Keratinocyte (primary cell): ENCODE results near the gene P4HTM. TPM values are rescaled to one million over a fixed set of nuclear protein-coding genes. Genes with fewer than 3 reads are reported as not detected.

Experiments used
- DNase-seq: peaks from one replicate; pipeline ENCODE4 v3.0.0-alpha.2; 2011; ENCODE audit warnings: low read depth, missing footprints, low spot score
- FAIRE-seq: peaks from 2 replicates; lab custom pipeline; 2011; peaks lifted over from hg19 to GRCh38; lab: Jason Lieb, UNC
- H2AFZ ChIP-seq: 2 replicates; pipeline ENCODE4 v1.6.0; 2012; ENCODE audit warnings: low read length, control low read depth, inconsistent platforms; ENCODE audit not compliant: control insufficient read depth
- H3K27ac ChIP-seq: 2 replicates; pipeline ENCODE4 v1.5.1; 2011; ENCODE audit warnings: low read length; ENCODE audit not compliant: control insufficient read depth, insufficient read depth
- H3K27me3 ChIP-seq: 3 replicates; pipeline ENCODE4 v1.6.0; 2011; ENCODE audit warnings: low read length; ENCODE audit not compliant: control insufficient read depth, insufficient read depth; ENCODE audit errors: extremely low read depth
- H3K36me3 ChIP-seq, 2 experiments: 2 replicates in 1 of 2; 3 replicates in 1 of 2; pipeline ENCODE4 v1.5.1; 2011; ENCODE audit warnings: low read length in 2 of 2, mild to moderate bottlenecking in 1 of 2; ENCODE audit not compliant: control insufficient read depth in 2 of 2, insufficient read depth in 2 of 2; ENCODE audit errors: extremely low read depth in 1 of 2
- H3K4me1 ChIP-seq: 3 replicates; pipeline ENCODE4 v1.5.1; 2011; ENCODE audit warnings: low read length; ENCODE audit not compliant: control insufficient read depth, insufficient read depth; ENCODE audit errors: extremely low read depth
- H3K4me2 ChIP-seq: 3 replicates; pipeline ENCODE4 v1.6.0; 2011; ENCODE audit warnings: low read depth, low read length; ENCODE audit not compliant: control insufficient read depth, insufficient read depth; ENCODE audit errors: extremely low read depth
- H3K4me3 ChIP-seq, 3 experiments: fragments of 200-600 bp in 1 of 3; sonication (generic) in 1 of 3; 2 replicates in 2 of 3; 3 replicates in 1 of 3; pipeline ENCODE4 v1.5.1; 2011 to 2016; ENCODE audit warnings: low read length in 3 of 3, mild to moderate bottlenecking in 3 of 3, control low read depth in 2 of 3, inconsistent platforms in 1 of 3, low read depth in 1 of 3, mixed read lengths in 1 of 3, mixed run types in 1 of 3, moderate library complexity in 1 of 3; ENCODE audit not compliant: control insufficient read depth in 2 of 3, insufficient read depth in 2 of 3; ENCODE audit errors: extremely low read depth in 1 of 3
- H3K79me2 ChIP-seq: 2 replicates; pipeline ENCODE4 v1.6.0; 2012; ENCODE audit warnings: low read length; ENCODE audit not compliant: control insufficient read depth, insufficient read depth
- H3K9ac ChIP-seq: 3 replicates; pipeline ENCODE4 v1.6.0; 2011; ENCODE audit warnings: low read length; ENCODE audit not compliant: control insufficient read depth, insufficient read depth; ENCODE audit errors: extremely low read depth
- H3K9me1 ChIP-seq: 3 replicates; pipeline ENCODE4 v1.6.0; 2011; ENCODE audit warnings: low read length; ENCODE audit not compliant: control insufficient read depth, insufficient read depth; ENCODE audit errors: extremely low read depth
- H3K9me3 ChIP-seq: 2 replicates; pipeline ENCODE4 v1.5.1; 2012; ENCODE audit warnings: low read depth, low read length; ENCODE audit not compliant: control insufficient read depth
- H4K20me1 ChIP-seq: 3 replicates; pipeline ENCODE4 v1.6.0; 2011; ENCODE audit warnings: low read length; ENCODE audit not compliant: control insufficient read depth, insufficient read depth; ENCODE audit errors: extremely low read depth
- CTCF ChIP-seq, 3 experiments: IDR thresholded peaks in 1 of 3; conservative IDR thresholded peaks in 1 of 3; optimal IDR thresholded peaks in 1 of 3; 2 replicates in 2 of 3; 3 replicates in 1 of 3; pipeline versions ENCODE3 to v1.5.1; 2011; ENCODE audit warnings: low read length in 3 of 3, mild to moderate bottlenecking in 3 of 3, moderate library complexity in 2 of 3, control low read depth in 1 of 3, inconsistent platforms in 1 of 3; ENCODE audit not compliant: insufficient read depth in 2 of 3; ENCODE audit errors: extremely low read depth in 1 of 3
- EZH2 ChIP-seq: IDR thresholded peaks from one replicate; pipeline ENCODE4 v1.6.1; 2012; ENCODE audit warnings: inconsistent platforms, mild to moderate bottlenecking, low read length, moderate library complexity
- dilution Hi-C: fragments of 300-500 bp; cut with MboI; formaldehyde crosslinking; loops from one replicate; pipeline ENCODE4 v1.7.0; 2020; ENCODE audit warnings: low sequenced_read_pairs; ENCODE audit not compliant: extremely low pct_ligation_motif_present
- polyA plus RNA-seq, 5 experiments: library from polyadenylated mRNA; depleted of rRNA in 3 of 5; stranded (reverse) in 3 of 5; stranded (forward) in 1 of 5; unstranded in 1 of 5; fragments of >200 nt; gene quantifications; 1 replicate in 1 of 5; 2 replicates in 3 of 5; 3 replicates in 1 of 5; pipeline versions ENCODE4 v1.2.1 to v1.2.3, GENCODE V29; 2011 to 2012; ENCODE audit warnings: missing spikeins in 2 of 5, low read depth in 1 of 5, low replicate concordance in 1 of 5

Gene P4HTM
- polyA plus RNA-seq, 1 donor (not counting 4 experiments of a cell fraction or from before 2014, with no cell fraction given), result 0.93 TPM

- Histone ChIP-seq H3K4me3 (no peak overlapping the region), H3K27ac (no peak overlapping the region), H3K4me2 (no peak overlapping the region), H2AFZ (no peak overlapping the region), H3K9me1 (no peaks in the 10 kb centered on the region), H3K27me3 (no peaks in the 10 kb centered on the region), H4K20me1 (no peaks in the 10 kb centered on the region), H3K9ac (no peak overlapping the region), H3K79me2 (no peaks in the 10 kb centered on the region), H3K36me3 (no peaks in the 10 kb centered on the region), H3K4me1 (no peaks in the 10 kb centered on the region), H3K9me3 (no peaks in the 10 kb centered on the region)
- DNase-seq, result no peak
- no peak for FAIRE-seq
- TF ChIP-seq CTCF (optimal IDR thresholded peaks at IDR 0.05 in 1 of 3, IDR thresholded peaks at IDR 0.05 in 1 of 3, conservative IDR thresholded peaks at IDR 0.05 in 1 of 3; ENCODE audit: extremely low read depth in 1 of 3, insufficient read depth in 2 of 3, low read length in 3 of 3) (no peak), EZH2 (no peak)
- dilution Hi-C loops, result no loop called here
Measured at GRCh38 chr3:49001155-49001554, 11.1 kb downstream of the P4HTM start.

- Histone ChIP-seq H3K4me3 (no peak overlapping the region), H3K9ac (no peak overlapping the region), H3K4me2 (no peak overlapping the region), H2AFZ (no peak overlapping the region), H4K20me1 (no peaks in the 10 kb centered on the region), H3K9me1 (peaks cover 7% of the 10 kb centered on the region), H3K9me3 (no peaks in the 10 kb centered on the region), H3K27me3 (no peaks in the 10 kb centered on the region), H3K27ac (no peak overlapping the region), H3K4me1 (peaks cover 14% of the 10 kb centered on the region), H3K79me2 (peaks cover 19% of the 10 kb centered on the region), H3K36me3 (no peaks in the 10 kb centered on the region)
- DNase-seq (no peak), FAIRE-seq (no peak)
- no peak for TF ChIP-seq CTCF (optimal IDR thresholded peaks at IDR 0.05 in 1 of 3, IDR thresholded peaks at IDR 0.05 in 1 of 3, conservative IDR thresholded peaks at IDR 0.05 in 1 of 3; ENCODE audit: extremely low read depth in 1 of 3, insufficient read depth in 2 of 3, low read length in 3 of 3)
- TF ChIP-seq EZH2, result no peak
- dilution Hi-C loops, result no loop called here
Measured at GRCh38 chr3:49004352-49005302, 14.6 kb downstream of the P4HTM start.
